HG03135 (cell line): ENCODE results near the gene LNPEP.
A peak's percentile ranks its signal among the peaks of the same experiment; 100 is the strongest.

Source experiments
- ATAC-seq: cut with Tn5 transposase; IDR thresholded peaks from one replicate; pipeline ENCODE4 v1.9.1; 2021; ENCODE audit warnings: mild to moderate bottlenecking, moderate library complexity; ENCODE audit not compliant: unreplicated experiment

LNPEP gene

DNA sequence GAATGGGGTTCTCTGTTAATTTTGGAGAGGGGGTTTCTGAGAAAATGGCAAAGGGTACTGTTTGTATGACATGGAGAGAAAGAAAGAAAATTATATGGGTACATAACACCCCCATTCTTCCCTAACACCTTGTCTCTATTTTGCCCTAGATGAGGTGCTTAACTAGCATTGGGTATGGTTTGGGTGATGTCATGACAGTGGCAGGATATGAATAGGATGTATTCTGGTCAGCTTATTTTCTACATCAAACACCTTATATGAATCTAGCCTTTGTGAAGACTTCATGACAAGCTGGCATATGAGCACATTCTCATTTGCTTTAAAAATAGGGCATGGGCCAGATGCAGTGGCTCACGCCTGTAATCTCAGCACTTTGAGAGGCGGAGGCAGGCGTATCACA lies 58.6 kb downstream of the LNPEP start:
- ATAC-seq = no peak

DNA sequence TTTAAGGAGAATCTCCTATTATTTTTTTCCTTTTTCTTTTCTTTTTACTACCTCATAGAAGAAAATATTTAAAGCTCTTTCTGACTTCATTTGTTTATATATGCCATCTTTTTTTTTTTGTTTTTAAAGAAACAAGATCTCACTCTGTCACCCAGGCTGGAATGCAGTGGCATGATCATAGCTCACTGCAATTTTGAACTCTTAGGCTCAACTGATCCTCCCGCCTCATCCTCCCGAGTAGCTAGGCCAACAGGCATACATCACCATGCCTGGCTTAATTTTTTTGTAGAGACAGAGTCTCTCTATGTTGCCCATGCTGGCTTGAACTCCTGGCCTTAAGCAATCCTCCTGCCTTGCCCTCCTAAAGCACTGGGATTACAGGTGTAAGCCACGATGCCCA lies 59.5 kb downstream of the LNPEP start:
- no peak for ATAC-seq

DNA sequence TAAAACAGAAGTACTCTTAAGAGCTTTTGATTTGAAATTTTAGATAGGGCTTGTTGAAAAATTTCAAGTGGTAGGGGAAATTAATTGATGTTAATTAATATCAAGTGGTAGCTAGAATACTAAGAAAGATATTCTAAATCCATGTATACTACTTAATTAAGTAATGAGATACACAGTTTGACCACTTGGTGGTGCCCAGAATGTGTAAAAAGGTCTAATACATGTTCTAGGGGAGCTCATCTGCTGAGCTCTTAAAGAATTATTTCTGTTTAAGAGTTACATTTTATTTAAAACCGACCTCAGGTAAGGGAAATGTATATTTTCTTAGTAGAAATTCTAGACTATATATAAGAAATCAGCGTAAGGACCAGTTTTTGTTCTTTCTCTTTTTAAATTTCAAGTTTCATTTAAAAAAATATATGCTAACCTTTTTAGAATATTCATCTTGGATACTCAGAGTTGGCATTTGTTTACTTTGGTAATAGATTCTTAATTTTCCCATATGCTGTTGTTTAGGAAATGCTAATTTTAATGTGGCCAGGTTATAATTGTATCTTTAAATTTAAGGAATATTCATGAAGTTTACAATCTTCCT lies 61.5 kb downstream of the LNPEP start:
- peak; percentile 78 for ATAC-seq

DNA sequence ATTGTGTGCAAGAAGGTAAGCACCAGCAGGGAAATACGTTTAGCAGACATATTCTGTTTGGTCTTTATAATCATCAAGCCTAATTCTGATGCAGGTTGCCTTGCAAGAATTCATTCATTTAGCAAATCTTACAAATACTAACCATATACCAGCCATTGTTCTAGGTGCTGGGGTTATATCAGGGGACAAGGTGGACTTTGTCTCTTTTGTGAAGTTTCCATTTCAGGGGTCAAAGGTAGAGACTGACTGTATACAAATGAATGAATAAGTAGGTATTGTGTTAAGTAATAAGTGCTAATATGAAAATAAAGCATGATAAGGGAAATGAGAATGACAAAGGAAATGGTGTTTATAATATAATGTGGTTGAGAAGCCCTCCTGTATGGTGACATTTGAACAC lies 64.0 kb downstream of the LNPEP start:
- ATAC-seq = no peak

DNA sequence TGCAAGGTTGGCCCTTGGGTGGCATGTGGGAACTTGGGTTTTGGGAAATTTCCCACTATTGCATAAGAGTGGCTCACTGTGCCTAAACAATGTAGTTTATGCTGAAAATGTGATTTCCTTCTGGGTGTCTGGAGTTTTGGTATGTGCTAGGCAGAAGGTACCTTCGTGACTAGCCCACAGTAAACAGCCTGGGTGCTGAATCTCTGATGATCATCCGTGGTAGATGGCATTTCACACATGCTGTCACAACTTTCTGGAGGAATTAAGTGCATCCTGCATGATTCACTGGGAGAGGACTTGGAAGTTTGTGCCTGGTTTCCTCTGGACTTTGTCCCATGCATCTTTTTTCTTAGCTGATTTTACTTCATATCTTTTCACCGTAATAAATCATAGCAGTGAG lies 64.5 kb downstream of the LNPEP start:
- no peak for ATAC-seq

DNA sequence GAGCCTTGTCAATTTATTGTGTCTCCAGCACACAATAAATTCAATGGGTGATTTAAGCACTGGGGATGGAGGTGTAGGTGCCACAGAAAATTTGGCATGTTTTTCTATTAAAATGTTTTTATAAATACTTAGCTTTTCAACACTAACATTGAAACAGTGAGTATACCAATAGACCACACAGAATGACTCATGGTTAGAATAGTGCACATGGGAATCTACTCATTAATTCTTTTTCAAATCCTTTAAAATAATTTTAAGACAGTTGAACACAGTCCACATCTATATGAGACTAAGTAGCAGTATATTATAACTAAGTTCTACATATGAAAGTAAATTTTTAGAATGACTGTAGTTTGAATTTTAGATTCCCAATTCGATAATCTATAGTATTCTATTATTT lies 67.1 kb downstream of the LNPEP start:
- no peak for ATAC-seq

DNA sequence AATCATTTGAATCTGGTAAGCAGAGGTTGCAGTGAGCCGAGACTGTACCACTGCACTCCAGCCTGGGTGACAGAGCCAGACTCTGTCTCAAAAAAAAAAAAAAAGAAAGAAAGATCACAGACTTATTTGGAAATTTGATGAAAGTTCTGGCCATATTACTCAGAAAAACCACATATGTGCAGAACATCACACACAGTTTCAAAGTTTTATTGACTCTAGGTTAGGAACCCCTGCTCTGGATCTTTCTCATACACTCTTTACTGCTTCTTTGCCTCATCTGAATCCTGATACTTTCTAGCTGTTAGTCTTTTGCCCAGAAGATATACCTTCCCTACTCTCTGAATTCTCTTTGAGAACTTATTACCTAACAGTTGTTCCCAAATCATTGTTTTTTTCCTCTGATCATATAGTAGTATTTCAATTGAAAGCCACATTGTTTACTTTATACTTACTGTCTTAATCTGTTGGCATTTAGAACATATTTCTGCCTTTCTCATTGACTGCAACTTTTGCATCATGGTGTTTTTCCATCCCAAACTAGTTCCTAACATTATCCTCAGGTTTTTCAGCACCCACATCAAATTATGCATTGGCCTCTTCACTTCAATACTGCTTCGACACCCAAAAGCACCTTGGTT lies 68.7 kb downstream of the LNPEP start:
- no peak for ATAC-seq

DNA sequence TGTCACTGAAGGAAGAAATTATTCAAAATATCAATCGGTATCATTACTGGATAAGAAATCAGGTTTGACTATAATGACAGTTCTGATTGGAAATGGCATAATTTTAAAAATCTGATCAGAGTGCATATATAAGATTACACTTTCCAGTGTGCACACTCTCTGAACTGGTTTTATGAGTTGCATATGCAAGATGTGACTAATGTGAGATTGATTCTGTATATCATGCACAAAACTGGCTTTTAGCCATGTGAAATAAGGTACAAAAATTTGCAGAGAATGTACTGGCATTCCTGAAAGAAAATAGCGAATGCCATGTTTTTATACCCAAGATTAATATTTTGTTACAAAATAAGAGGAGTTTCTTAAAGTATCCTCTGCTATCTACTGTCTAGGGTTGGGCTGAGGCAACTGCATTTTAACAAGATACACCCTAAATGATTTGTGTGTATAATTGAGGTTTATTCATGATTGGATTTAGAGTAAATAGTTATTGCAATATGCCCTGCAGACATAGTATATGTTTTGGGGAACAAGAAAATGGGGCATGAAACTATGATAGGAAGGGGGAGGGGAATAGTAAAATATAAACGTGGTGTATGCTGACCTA lies 70.7 kb downstream of the LNPEP start:
- no peak for ATAC-seq

DNA sequence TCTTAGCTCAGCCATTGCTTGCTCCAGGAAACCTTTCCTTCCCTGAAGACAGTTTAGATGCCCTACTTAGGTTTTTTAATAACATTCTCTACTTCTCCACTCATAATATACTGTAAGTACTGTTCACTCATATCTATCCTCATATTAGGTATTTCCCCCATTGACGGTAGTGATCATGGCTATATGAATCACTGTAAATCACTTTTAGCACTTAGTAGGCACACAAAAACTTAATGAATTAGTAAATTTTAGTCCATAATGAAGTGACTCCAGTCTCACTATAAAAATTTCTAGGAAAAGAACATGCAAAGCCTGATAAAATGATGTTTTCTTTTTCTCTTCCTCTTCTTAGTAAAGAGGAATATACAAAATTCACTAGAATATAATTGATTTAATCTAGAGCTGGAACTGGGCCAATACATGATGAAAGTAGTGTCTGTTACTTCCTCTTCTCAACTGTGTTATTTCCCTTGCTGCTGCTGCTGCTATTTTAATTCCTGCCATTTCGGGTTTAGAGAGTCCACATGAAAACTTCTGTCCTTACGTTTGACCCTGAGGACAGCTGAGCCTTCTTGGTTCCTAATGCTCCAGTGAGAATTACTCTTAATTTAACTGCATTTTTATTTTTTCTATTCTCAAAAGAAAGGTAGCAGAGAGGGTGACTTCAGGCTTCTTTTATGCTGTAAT lies 73.5 kb downstream of the LNPEP start:
- peak; percentile 76 for ATAC-seq

DNA sequence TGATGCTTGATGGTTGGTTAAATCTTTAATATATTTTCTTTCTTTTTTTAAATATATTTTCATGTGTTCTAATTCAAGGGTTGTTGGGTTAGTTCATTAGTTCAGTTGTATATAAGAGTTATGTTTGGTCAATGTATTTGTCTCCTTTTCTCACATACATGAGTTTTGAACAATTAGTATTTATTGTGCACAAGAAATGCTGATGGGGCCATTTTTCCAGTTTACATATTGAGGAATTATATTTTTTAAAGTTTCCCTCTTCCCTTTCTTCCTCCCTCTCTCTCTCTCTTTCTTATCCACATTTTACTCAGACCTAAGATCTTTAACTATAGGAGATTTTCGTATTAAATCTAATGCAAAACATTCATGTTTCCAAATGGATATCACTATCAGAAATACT lies 74.0 kb downstream of the LNPEP start:
- no peak for ATAC-seq

DNA sequence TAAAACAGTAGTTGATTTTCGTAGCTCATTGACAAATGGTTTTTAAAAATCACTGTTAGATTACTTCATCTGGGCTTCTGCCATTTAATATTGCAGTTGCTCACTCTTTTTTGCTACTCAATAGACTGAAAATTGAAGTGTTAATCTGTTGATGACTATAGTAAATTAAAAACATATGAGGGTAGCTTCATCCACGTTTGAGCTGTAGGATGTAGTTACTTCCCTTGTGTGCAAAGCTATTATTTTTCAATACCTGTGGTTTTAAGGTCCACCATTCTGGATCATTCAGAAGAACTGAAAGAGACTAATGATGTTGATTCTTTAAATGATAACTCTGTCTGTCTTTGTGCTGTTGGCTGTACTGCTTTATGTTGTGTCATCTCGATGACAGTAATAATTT lies 74.7 kb downstream of the LNPEP start:
- no peak for ATAC-seq

DNA sequence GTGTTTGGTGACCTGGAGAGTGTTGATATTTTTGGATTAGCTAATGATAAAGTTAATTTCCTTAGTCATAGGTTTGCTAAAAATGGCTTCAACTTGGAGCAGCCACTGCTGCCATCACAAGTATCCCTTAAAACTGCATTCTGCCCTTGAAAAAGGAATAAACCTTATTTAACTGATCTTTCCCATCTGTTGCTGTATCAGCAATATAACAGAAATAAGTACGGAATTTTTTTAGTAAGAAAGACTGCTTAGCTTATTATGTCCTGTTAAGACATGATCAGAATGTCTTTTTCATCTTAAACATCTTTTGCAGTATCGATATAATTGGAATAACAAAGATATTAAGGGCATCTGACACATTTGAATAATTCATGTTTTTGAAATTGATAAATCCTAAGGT lies 75.7 kb downstream of the LNPEP start:
- no peak for ATAC-seq

DNA sequence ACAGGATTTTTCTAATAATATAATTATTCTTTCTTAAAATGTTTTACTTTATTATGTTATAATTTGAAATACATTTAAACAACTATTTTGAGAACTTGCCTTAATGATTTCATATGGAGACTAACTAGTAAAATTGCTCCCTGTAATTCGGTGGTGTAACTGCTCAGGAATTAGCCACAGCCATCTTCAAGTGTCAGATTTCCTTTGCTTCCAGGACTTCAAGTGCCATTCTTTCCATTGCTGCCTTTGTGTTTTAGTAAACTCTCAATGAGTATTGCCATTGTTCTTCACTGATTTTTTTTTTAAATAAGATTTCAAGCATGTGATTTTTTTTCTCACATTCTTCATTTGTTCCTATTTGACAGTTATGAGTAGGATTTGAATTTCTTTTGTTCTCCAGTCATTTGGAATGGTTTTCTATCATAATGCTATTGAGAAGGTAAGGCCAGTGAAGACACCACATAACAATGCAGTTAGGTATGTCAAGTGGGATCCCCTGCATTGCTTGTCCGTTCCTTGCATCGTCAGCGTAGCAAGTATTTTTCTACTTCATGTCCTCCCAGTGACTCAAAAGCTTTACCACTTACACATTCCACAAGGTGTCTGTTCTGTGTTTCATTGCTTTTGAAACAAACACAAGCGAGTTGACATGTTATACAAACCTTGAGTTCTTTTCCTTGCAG lies 83.7 kb downstream of the LNPEP start:
- ATAC-seq = no peak

DNA sequence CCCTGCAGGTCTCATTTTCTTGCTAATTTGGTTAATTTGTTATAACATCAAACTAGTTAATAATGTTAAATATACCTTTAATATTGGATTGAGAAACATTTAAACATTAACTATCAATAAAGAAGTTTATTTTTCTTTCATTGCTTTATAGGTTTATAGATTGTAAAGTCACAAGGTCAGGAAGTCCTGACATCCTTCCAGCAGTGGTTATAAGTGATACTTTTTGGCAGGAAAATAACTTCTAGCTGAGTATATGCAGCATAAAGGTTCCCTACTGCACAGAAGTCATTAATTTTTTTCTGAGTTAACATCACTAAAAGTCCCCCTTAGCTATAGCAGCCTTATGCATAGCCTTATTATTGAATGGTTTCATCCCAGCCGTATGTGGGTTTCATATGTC lies 85.5 kb downstream of the LNPEP start:
- ATAC-seq = no peak

DNA sequence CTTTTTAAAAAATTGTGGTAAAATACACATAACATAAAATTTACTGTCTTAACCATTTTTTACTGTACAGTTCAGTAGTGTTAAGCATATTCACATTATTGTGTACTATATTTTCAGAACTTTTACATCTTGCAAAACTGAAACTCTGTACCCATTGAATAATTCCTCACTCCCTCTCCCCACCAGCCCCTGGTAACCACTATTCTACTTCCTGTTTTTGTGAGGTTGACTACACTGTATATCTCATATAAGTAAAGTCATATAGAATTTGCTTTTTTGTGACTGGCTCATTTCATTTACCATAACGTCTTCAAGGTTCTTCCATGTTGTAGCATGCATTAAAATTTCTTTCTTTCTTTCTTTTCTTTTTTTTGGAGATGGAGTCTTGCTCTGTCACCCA lies 87.0 kb downstream of the LNPEP start:
- no peak for ATAC-seq

DNA sequence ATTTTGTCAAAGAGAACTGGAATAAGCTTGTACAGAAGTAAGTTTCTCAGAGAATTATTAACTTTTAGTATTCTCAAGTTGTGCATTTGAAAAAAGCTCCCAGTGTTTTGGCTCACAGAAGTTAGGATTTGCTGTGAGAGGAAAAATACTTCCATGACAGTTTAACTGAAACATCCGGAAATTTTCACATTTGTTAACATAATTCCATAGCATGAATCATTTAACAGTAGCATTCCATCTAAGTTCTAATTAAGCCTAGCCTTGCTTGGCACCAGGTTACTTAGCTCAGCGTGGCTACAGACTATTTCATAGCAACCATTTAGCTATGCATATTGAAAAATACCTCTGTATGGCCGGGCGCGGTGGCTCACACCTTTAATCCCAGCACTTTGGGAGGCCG lies 90.8 kb downstream of the LNPEP start:
- no peak for ATAC-seq

DNA sequence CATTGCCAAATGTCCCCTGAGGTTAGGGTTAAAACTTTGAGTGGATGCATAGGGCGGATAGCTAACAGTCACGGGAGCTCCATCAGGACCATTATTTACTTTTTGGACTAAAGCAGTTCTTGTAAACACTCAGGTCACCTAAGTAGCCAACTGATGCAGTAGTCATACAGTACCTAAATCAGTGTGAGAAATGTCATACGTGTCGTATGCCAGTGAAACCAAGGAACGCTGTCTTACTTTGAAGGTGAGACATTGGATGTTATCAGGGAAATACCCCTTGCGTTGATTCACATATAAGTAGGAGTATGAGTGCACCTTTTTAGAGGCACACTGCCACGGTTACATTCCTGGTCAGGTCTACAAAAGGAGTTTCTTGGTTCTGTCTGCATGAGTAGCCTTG lies 101.9 kb downstream of the LNPEP start:
- ATAC-seq = no peak

DNA sequence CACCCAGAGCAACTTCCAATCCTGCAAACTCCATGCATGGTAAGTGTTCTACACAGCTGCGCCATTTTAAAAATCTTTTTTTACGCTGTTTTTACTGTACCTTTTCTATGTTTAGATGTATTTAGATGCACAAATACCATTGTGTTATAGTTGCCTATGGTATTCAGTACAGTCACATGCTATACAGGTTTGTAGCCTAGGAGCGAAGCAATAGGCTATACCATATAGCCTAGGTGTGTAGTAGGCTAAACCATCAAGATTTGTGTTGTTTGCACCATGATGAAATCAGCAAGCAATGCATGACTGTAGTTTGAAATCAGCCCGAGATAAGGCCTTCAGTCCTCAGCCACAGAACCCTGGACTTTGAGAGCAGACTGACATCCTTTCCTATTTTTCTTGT lies 105.4 kb downstream of the LNPEP start:
- ATAC-seq = no peak

DNA sequence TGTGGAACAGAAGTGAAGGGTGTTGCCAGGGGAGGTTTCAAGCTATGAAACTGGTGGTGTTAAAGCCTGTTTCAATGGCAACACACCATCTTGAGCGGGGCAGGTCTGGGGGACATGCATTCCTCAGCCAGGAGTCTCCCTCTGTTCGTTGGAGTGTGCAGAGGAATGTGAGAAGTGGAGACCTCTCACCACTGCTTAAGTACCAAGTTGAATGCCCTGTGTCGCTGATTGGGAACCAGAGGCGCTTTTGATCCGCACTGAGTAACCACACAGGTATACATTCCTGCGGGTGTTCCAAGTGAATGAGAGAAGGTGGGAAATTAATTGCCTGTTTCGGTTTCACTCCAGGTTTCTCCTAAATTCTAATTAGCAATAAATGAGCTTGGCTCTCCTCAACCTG lies 107.1 kb downstream of the LNPEP start:
- ATAC-seq = no peak

DNA sequence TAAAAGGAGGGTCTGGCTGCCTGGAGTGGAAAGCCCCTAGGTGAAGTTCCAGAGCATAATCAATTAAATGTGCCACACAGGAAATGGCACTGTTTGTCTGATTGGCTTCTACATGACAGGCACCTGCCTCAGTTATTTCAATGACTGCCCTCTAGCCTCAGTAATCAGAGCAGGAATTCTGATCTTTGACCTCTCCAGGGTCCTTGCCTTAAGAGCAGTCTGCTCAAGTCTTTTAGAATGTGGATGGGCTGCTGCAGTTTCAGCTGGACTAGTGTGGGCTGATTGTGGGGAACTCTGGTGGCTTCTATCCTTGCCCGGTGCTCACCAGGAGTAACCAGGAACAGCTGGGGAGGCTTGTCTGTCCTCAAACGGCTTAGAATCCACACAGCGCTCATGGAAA lies 107.6 kb downstream of the LNPEP start:
- ATAC-seq = no peak

DNA sequence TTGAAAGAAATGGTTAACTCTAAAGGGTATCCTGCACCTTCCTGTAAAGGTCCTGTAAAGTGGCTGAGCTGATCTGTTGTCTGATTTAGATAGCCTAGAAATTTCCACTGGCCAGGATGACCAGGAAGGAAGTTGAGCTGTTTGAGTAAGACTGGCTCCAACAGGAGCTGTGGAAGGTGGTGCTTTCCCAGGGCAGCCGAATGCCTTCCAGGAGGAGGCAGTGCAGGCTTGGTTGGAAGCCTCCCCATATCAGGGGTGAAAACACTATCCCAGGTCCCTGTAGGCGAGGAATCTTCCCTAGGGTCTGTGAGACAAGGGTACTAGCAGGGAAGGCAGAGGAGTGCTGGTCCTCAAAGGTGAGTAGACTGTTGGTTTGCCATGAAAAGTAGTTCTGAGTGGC lies 108.2 kb downstream of the LNPEP start:
- ATAC-seq = no peak
